Liver (tissue), 9 donors: ENCODE results near the gene PADI3. TPM values are rescaled to one million over a fixed set of nuclear protein-coding genes. Genes with fewer than 3 reads are reported as not detected.

Source experiments
- DNase-seq: peaks from one replicate; pipeline ENCODE4 v3.0.0-alpha.2; 2017; ENCODE audit warnings: low spot score
- H3K27ac ChIP-seq, 2 donors: one replicate each; pipeline ENCODE4 v1.7.0; 2013; ENCODE audit warnings: inconsistent platforms in 2 of 2, low read length in 2 of 2, control low read depth in 1 of 2, low read depth in 1 of 2, mild to moderate bottlenecking in 1 of 2
- H3K27me3 ChIP-seq, 4 donors: one replicate each; pipeline versions ENCODE4 v1.6.1 to v1.7.0; 2013; ENCODE audit warnings: low read length in 3 of 4, inconsistent platforms in 1 of 4, mild to moderate bottlenecking in 1 of 4, moderate library complexity in 1 of 4; ENCODE audit not compliant: control insufficient read depth in 4 of 4, insufficient read depth in 4 of 4
- H3K36me3 ChIP-seq, 4 donors: one replicate each; pipeline versions ENCODE4 v1.6.1 to v1.7.0; 2013; ENCODE audit warnings: low read length in 3 of 4, mild to moderate bottlenecking in 3 of 4, low read depth in 1 of 4, moderate library complexity in 1 of 4; ENCODE audit not compliant: control insufficient read depth in 4 of 4, insufficient read depth in 3 of 4
- H3K4me1 ChIP-seq, 4 donors: one replicate each; pipeline versions ENCODE4 v1.6.1 to v1.7.0; 2013; ENCODE audit warnings: low read length in 3 of 4, mild to moderate bottlenecking in 3 of 4, moderate library complexity in 1 of 4; ENCODE audit not compliant: control insufficient read depth in 4 of 4, insufficient read depth in 4 of 4
- H3K4me3 ChIP-seq, 3 donors: one replicate each; pipeline versions ENCODE4 v1.6.1 to v1.7.0; 2013; ENCODE audit warnings: low read length in 3 of 3, control low read depth in 1 of 3, low read depth in 1 of 3, mild to moderate bottlenecking in 1 of 3
- H3K9ac ChIP-seq, 2 donors: one replicate each; pipeline ENCODE4 v1.7.0; 2013; ENCODE audit warnings: low read length in 2 of 2, mild to moderate bottlenecking in 2 of 2, moderate library complexity in 2 of 2, control low read depth in 1 of 2, low read depth in 1 of 2
- H3K9me3 ChIP-seq, 4 donors: one replicate each; pipeline versions ENCODE4 v1.6.1 to v1.7.0; 2013; ENCODE audit warnings: low read length in 3 of 4; ENCODE audit not compliant: control insufficient read depth in 4 of 4
- CTCF ChIP-seq: fragments of 150-350 bp; IDR thresholded peaks from 2 replicates; pipeline ENCODE4 v1.5.1; 2017; ENCODE audit warnings: improper control_type of control experiment, low read depth, low read length; ENCODE audit not compliant: missing input control
- EGR1 ChIP-seq, 2 donors: IDR thresholded peaks; 2 replicates each; pipeline ENCODE4 v1.6.1; 2016 to 2018; ENCODE audit warnings: antibody characterized with exemption in 2 of 2, low read depth in 2 of 2
- FOXA1 ChIP-seq: IDR thresholded peaks from 2 replicates; pipeline ENCODE4 v1.6.1; 2016; ENCODE audit warnings: antibody characterized with exemption
- FOXA2 ChIP-seq: IDR thresholded peaks from 2 replicates; pipeline ENCODE4 v1.6.1; 2016; ENCODE audit warnings: antibody characterized with exemption
- GABPA ChIP-seq, 2 donors: IDR thresholded peaks in 1 of 2; conservative IDR thresholded peaks in 1 of 2; 2 replicates each; pipeline ENCODE4 v1.6.1; 2016; ENCODE audit warnings: antibody characterized with exemption in 2 of 2, mild to moderate bottlenecking in 1 of 2, moderate library complexity in 1 of 2
- HNF4A ChIP-seq, 2 donors: conservative IDR thresholded peaks; 2 replicates each; pipeline ENCODE4 v1.6.1; 2016; ENCODE audit warnings: antibody characterized with exemption in 2 of 2, mild to moderate bottlenecking in 2 of 2
- HNF4G ChIP-seq: IDR thresholded peaks from 2 replicates; pipeline ENCODE4 v1.6.1; 2016; ENCODE audit warnings: antibody characterized with exemption
- JUND ChIP-seq, 2 donors: IDR thresholded peaks; 2 replicates each; pipeline ENCODE4 v1.6.1; 2016; ENCODE audit warnings: antibody characterized with exemption in 2 of 2
- NR2F2 ChIP-seq: IDR thresholded peaks from 2 replicates; pipeline ENCODE4 v1.6.1; 2016; ENCODE audit warnings: antibody characterized with exemption
- SP1 ChIP-seq: IDR thresholded peaks from 2 replicates; pipeline ENCODE4 v1.6.1; 2018; ENCODE audit warnings: antibody characterized with exemption, mild to moderate bottlenecking
- YY1 ChIP-seq: IDR thresholded peaks from 2 replicates; pipeline ENCODE4 v1.6.1; 2016; ENCODE audit warnings: antibody characterized with exemption, mild to moderate bottlenecking
- WGBS: extraction: QIAGEN DNeasy Blood & Tissue Kit; methylation state at CpG from one replicate; pipeline ENCODE4 v1.1.7; 2013; 5-methylcytosine and 5-hydroxymethylcytosine counted together
- polyA plus RNA-seq, 2 donors: library from polyadenylated mRNA; stranded (reverse) in 1 of 2; unstranded in 1 of 2; fragments of 200-250 nt in 1 of 2; fragments of >200 nt in 1 of 2; fragmentation: Nextera tagmentation in 1 of 2; extraction: Ambion mirVana in 1 of 2; gene quantifications; one replicate each; pipeline versions ENCODE4 v1.2.1 to v1.2.3, GENCODE V29; 2013 to 2015
- total RNA-seq, 2 donors: library from RNA; depleted of rRNA; stranded (reverse); fragments of >200 nt; gene quantifications; one replicate each; pipeline ENCODE4 v1.2.3, GENCODE V29; 2014
- TF ChIP-seq, protein P1 (sequence below): IDR thresholded peaks from 2 replicates; pipeline ENCODE4 v1.6.1; 2016; ENCODE audit warnings: antibody characterized with exemption
- TF ChIP-seq, protein P2 (sequence below): IDR thresholded peaks from 2 replicates; pipeline ENCODE4 v1.6.1; 2016; ENCODE audit warnings: antibody characterized with exemption, mild to moderate bottlenecking
- TF ChIP-seq, protein P3 (sequence below): IDR thresholded peaks from 2 replicates; pipeline ENCODE4 v1.6.1; 2016; ENCODE audit warnings: antibody characterized with exemption
- TF ChIP-seq, protein P4 (sequence below): IDR thresholded peaks from 2 replicates; pipeline ENCODE4 v1.6.1; 2016; ENCODE audit warnings: antibody characterized with exemption
- donor health status: healthy.
- donor health status: healthy.
- donor health status: healthy.
- donor health status: healthy.
- donor health status: healthy.

PADI3 gene
- total and polyA plus RNA-seq, 4 donors, result not detected

GRCh38 chr1:17309426-17310067 lies 60.6 kb downstream of the PADI3 start:
- 52% methylated on average over 8 of the region's 8 CpGs for WGBS

More at GRCh38 chr1:17309426-17310067, 60.6 kb downstream of the PADI3 start:
- Histone ChIP-seq H3K27me3 (peaks cover 0 to 7% (median 2%) of the 10 kb centered on the region in 4 donors), H3K4me3 (no peak overlapping the region), H3K4me1 (no peaks in the 10 kb centered on the region), H3K27ac (no peak overlapping the region), H3K9ac (no peak overlapping the region), H3K36me3 (no peaks in the 10 kb centered on the region), H3K9me3 (no peaks in the 10 kb centered on the region)
- TF ChIP-seq HNF4A (conservative IDR thresholded peaks at IDR 0.05) (no peak), JUND (IDR thresholded peaks at IDR 0.05) (no peak), FOXA2 (no peak), FOXA1 (no peak), NR2F2 (no peak), SP1 (no peak), EGR1 (IDR thresholded peaks at IDR 0.05; ENCODE audit: low read depth in 2 of 2) (no peak), CTCF (no peak), GABPA (IDR thresholded peaks at IDR 0.05 in 1 of 2, conservative IDR thresholded peaks at IDR 0.05 in 1 of 2) (no peak), HNF4G (no peak), YY1 (no peak)
- TF ChIP-seq, protein P1, sequence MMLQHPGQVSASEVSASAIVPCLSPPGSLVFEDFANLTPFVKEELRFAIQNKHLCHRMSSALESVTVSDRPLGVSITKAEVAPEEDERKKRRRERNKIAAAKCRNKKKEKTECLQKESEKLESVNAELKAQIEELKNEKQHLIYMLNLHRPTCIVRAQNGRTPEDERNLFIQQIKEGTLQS, result no peak
- TF ChIP-seq, protein P2, sequence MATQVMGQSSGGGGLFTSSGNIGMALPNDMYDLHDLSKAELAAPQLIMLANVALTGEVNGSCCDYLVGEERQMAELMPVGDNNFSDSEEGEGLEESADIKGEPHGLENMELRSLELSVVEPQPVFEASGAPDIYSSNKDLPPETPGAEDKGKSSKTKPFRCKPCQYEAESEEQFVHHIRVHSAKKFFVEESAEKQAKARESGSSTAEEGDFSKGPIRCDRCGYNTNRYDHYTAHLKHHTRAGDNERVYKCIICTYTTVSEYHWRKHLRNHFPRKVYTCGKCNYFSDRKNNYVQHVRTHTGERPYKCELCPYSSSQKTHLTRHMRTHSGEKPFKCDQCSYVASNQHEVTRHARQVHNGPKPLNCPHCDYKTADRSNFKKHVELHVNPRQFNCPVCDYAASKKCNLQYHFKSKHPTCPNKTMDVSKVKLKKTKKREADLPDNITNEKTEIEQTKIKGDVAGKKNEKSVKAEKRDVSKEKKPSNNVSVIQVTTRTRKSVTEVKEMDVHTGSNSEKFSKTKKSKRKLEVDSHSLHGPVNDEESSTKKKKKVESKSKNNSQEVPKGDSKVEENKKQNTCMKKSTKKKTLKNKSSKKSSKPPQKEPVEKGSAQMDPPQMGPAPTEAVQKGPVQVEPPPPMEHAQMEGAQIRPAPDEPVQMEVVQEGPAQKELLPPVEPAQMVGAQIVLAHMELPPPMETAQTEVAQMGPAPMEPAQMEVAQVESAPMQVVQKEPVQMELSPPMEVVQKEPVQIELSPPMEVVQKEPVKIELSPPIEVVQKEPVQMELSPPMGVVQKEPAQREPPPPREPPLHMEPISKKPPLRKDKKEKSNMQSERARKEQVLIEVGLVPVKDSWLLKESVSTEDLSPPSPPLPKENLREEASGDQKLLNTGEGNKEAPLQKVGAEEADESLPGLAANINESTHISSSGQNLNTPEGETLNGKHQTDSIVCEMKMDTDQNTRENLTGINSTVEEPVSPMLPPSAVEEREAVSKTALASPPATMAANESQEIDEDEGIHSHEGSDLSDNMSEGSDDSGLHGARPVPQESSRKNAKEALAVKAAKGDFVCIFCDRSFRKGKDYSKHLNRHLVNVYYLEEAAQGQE, result no peak
- TF ChIP-seq, protein P3, sequence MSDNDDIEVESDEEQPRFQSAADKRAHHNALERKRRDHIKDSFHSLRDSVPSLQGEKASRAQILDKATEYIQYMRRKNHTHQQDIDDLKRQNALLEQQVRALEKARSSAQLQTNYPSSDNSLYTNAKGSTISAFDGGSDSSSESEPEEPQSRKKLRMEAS, result no peak
- TF ChIP-seq, protein P4, sequence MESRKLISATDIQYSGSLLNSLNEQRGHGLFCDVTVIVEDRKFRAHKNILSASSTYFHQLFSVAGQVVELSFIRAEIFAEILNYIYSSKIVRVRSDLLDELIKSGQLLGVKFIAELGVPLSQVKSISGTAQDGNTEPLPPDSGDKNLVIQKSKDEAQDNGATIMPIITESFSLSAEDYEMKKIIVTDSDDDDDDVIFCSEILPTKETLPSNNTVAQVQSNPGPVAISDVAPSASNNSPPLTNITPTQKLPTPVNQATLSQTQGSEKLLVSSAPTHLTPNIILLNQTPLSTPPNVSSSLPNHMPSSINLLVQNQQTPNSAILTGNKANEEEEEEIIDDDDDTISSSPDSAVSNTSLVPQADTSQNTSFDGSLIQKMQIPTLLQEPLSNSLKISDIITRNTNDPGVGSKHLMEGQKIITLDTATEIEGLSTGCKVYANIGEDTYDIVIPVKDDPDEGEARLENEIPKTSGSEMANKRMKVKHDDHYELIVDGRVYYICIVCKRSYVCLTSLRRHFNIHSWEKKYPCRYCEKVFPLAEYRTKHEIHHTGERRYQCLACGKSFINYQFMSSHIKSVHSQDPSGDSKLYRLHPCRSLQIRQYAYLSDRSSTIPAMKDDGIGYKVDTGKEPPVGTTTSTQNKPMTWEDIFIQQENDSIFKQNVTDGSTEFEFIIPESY, result no peak
- DNase-seq, result no peak
